NCI-H82 (cell line): ENCODE results near the gene DPY30.
A peak's percentile ranks its signal among the peaks of the same experiment; 100 is the strongest.

Experiments used
- DNase-seq: peaks from one replicate; lab custom pipeline; 2025; lab: John Stamatoyannopoulos, UW

DPY30 gene

DNA sequence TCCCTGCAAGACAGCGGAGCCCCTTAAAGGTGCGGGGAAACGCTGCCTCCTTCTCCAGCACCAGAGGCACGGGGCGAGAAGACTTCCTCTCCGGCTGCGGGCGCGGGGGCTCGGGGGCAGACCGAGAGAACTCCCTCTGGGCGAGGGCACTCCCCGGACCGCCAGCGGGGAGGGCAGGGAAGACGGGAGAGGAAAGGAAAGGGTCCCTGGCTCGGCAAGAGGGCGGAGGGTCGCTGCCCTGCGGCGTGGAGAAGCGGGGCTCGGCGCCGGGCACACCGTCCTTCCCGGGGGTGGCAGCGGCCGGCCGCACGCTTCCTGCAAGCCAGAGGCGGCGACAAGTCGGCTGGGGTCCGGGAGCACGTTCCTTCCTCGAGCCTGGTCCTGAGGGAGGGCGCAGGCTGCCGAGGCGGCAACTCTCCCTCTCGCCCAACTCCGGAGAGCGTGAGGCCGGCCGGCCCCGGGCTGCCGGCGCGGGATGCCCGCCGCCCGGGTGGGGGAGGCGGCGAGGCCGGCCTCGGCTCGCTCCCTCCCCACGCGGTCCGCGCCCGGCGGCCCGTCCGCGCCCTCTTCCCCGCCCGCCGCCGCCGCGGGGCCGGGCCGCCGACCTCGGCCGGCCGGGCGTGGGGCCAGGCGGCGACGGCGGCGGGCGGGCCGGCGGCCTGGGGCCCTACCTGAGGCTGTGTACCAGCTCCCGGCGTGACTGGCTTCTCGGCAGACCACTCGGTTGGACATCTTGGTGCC, 29.9 kb downstream of the DPY30 start:
- DNase-seq = peak; percentile 59

DNA sequence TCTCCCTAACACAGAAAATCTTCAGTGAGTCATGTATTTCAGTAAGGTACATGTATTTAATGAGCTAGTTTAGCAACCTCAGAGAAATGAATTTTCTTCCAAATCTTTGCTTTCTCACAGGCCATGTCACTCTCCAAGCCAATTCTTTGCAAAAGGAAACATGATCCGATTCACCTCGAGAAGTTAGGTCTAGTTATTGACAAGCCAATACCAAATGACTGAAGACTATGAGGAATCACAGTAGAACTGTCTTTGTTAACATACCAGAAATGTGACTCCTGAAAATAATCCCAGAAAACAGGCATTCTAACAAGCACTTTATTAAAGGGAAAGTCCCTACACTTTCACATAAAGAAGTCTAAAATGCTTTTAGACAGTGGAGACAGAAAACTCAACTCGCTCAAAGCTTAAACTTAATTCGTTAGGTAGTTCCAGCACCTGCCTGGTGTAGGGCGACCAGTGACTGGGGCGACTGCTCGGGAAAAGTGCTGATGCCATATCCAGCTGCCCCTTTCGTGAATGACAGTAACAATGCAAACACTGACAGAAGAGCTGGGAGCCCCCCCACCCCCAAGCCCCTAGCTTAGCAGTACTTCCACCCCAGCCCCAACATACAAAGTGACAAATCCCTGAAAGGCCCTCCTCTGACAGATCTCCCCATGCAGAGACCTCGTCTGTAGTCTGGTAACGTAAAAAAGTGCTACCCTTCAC, 30.6 kb downstream of the DPY30 start:
- DNase-seq = peak; percentile 59

- no peak for DNase-seq
Observed at GRCh38 chr2:32007121-32007391, 32.5 kb downstream of the DPY30 start.

GRCh38 chr2:32005371-32005976, 34.1 kb downstream of the DPY30 start:
- no peak for DNase-seq

GRCh38 chr2:32003791-32004190, 35.8 kb downstream of the DPY30 start:
- no peak for DNase-seq

DNA sequence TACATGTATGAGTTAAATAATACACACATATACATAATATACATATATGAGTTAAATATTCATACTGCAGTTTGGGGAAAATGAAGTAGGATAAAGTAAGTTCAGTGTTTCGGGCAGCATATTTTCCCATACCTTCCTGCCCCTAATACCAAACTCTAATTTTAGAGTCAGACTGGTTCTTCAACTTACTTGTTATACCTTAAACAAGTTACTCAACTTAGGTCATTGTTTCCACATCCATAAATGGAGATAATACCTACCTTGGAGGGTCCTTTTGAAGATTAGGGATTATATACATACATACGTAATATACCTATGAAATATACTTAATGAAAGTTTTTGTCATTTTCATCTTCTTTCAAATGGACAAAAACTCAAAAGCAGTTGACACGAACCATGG, 37.2 kb downstream of the DPY30 start:
- no peak for DNase-seq

- DNase-seq = no peak
Observed at GRCh38 chr2:31999438-31999837, 40.2 kb downstream of the DPY30 start.

DNA sequence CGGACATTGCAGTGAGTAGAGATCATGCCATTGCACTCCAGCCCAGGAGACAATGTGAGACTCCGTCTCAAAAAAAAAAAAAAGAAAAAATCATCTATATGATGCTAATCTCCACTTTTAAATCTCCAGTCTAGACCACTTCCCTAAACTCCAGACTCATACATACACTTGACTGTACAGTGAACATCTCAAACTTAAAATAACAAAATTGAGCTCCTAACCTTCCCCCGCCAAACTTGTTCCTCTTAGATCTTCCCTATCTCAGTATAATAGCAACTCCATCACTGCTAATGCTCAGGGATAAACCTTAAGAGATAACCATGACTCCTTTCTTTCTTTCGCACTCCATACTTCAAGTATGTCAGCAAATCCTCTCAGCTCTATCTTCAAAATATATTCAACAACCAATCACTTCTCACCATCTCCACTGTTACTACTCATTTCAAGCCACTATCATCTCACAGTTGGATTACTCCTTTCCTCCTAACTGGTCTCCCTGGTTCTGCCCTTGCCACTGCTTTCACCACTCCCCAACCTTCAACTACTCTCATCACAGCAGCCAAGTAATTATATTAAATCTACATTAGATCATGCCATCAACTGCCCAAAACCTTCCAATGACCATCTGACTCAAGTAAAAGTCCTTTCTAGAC, 40.7 kb downstream of the DPY30 start:
- no peak for DNase-seq

DNA sequence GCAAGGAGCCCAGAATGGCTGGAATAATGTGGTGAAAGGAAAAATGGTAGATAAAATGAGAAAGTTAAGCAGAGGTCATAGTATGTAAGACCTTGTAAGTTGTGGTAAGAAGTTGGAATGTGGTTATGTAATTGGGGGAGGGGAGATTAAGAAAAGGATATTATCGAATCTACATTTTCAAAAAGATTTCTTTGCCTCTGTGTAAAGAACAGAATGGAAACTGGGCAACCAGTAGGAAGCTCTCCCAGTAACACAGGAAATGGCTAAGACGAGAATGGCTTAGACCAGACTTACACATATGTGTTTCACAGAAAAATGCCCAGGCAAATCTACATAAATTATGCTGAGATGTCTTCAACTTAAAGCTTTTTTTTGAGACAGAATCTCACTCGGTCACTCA, 42.0 kb downstream of the DPY30 start:
- no peak for DNase-seq

DNA sequence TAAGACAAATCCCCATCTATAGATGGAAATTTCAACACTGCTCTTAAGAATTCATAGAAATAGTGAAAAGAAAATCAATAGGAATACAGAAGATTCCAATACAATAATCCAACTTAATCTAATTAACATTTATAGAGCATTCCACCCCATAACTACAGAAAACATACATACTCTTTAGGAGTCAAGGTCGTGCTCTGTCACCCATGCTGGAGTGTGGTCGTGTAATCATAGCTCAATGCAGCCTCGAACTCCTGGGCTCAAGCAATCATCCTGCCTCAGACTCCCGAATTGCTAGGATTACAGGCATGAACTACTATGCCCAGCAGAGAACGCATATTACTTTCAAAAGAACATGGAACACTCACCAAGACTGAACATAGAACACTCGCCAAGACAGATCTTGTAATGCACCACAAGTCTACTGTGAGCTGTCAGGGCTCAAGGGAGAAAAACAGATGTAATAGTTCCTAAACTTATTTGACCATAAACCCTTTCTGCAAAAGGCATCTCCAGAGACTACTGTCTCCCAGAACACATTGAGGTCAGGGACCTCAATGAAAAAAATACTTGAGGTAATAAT, 42.9 kb downstream of the DPY30 start:
- DNase-seq = no peak

GRCh38 chr2:31992934-31993333, 46.7 kb downstream of the DPY30 start:
- DNase-seq = no peak

DNA sequence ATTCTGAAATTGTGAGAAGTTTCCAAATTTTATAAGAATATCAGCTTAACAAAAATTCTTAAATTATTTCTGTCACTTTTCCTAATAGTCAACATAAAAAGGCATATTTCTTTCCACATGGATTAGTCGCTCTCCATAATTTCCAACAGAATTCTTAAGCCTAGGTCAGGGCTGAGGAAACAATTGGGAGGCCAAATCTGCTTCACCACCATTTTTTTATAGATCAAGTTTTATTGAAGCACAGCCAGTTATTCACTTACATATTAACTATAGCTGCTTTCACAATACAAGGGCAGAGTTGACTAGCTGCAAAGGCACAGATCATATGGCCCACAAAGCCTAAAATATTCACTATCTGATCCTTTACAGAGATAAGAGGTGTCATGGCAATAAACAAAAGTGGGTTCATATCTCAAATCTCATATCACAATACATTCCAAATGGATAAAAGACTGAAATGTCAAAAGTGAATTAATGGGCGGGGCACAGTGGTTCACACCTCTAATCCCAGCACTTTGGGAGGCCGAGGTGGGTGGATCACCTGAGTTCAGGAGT, 47.5 kb downstream of the DPY30 start:
- no peak for DNase-seq

DNA sequence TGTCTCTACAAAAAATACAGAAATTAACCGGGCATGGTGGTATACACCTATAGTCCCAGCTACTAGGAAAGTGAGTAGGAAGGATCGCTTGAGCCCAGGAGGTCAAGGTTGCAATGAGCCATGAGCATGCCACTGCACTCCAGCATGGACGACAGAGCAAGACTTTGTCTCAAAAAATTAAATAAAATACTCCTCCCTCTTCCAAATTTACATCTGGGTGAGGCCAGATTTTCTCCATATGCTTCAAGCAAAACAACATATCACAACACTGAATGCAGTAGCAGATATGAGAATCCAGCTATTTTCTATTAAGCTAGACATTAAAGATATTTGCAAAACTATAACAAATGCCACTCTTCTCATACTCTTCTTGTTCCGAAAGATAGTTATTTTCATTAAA, 49.7 kb downstream of the DPY30 start:
- no peak for DNase-seq

- DNase-seq = no peak
Observed at GRCh38 chr2:31987454-31988220, 52.0 kb downstream of the DPY30 start.

DNA sequence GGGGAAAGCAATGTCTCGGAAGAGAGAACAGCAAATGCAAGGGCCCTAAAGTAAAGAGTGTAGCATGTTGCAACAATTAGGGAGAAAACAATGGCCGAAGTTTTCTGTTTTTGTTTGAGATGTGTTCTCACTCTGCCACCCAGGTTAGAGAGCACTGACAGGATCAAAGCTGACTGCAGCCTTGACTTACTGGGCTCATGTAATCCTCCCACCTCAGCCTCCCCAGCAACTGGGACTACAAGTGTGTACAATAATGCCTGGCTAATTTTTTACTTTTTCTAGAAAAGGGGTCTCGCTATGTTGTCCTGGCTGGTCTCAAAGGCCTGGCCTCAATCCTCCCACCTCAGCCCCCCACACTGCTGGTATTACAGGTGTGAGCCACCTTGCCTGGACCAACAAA, 52.7 kb downstream of the DPY30 start:
- no peak for DNase-seq

DNA sequence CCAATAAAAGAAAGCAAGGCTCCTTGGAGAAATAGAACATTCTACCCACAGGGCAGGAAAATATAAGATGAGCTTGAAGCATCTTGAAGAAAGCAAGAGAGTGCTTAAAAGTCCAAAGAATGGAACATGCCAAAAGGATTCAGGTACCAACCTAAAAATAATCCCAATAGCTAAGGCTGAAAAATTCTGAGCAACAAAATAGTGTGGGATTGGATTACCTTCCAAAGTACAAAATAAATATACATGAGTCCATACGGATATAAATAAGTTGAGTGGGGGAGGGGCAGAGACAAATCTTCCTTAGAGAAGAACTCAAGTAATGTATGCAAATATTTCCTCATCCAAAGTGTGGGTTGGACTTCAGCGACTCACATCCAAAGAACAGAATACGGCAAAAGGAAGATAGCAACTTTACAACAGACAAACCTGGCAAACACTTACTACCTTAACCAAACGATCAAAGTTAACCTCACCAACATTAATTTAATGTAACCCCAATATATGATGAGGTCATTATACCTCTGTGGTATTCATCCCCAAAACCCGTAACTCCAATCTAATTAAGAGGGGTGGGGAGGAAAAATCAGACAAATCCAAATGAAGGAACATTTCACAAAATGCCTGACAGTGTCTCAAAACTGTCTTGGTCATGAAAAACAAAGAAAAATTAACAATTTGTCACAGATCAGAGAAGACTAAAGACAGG, 55.7 kb downstream of the DPY30 start:
- no peak for DNase-seq

GRCh38 chr2:31980674-31981356, 58.8 kb downstream of the DPY30 start:
- DNase-seq = no peak

DNA sequence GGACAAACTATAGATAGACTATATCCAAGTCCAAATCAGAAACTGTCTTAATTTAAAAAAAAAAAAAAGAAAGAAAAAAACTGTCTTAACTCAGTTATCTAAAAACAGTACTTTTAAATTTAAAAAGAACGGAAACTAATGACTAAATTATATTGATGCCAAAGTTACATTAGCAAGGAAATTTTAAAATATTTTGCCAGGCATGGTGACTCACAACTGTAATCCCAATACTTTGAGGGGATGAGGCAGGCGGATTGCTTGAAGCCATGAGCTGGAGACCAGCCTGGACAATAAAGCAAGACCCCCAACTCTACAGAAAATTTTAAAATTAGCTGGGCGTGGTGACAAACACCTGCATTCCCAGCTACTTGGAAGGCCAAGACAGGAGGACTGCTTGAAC, 59.6 kb downstream of the DPY30 start:
- no peak for DNase-seq

DNA sequence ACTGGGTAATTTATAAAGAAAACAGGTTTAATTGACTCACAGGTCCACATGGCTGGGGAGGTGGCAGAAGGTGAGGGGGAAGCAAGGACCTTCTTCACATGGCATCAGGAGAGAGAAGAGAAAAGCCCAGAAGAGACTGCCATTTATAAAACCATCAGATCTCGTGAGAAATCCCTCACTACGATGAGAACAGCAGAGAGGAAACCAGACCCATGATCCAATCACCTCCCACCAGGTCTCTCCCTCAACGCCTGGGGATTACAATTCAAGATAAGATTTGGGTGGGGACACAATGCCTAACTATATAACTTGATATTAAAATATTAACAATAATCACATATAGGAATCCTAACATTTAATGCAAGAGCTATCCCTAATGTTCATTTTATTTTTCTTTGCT, 60.6 kb downstream of the DPY30 start:
- DNase-seq = no peak

DNA sequence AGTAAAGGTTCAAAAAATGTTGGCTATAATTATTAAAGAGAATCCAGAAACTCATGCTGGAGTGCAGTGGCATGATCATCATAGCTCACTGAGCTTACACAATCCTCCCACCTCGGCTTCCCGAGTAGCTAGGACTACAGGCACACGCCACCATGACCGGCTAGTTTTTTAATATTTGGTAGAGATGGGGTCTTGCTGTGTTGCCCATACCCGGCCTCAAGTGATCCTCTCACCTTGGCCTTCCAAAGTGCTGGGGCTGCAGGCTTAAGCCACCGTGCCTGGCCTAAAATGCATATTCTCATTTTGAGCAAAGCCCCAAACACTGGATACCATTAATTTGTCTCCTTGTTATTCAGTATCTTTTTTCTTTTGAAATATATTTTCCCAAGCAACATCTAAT, 61.2 kb downstream of the DPY30 start:
- DNase-seq = no peak
